Mesothelial cell of epicardium (in vitro differentiated cells): ENCODE measurements around the gene FLNB. TPM values are rescaled to one million over a fixed set of nuclear protein-coding genes. Genes with fewer than 3 reads are reported as not detected.
A peak's percentile ranks its signal among the peaks of the same experiment; 100 is the strongest.

Experiments used
- DNase-seq, 2 experiments: peaks; one replicate each; pipeline ENCODE4 v3.0.0; 2021; ENCODE audit warnings: low spot score in 2 of 2; ENCODE audit not compliant: unreplicated experiment in 2 of 2
- H3K27ac Mint-ChIP-seq: 2 replicates; pipeline ENCODE4 v1.8.0; 2021; ENCODE audit warnings: mixed read lengths
- H3K27me3 Mint-ChIP-seq: 2 replicates; pipeline ENCODE4 v1.8.0; 2021; ENCODE audit warnings: low read depth, mixed read lengths
- H3K36me3 Mint-ChIP-seq: 2 replicates; pipeline ENCODE4 v1.8.0; 2021; ENCODE audit warnings: mixed read lengths
- H3K4me1 Mint-ChIP-seq: 2 replicates; pipeline ENCODE4 v1.8.0; 2021; ENCODE audit warnings: mixed read lengths
- H3K4me3 Mint-ChIP-seq: 2 replicates; pipeline ENCODE4 v1.8.0; 2021; ENCODE audit warnings: mild to moderate bottlenecking, moderate library complexity, mixed read lengths
- H3K9me3 Mint-ChIP-seq: 2 replicates; pipeline ENCODE4 v1.8.0; 2021; ENCODE audit warnings: mixed read lengths
- total RNA-seq: library from RNA; stranded (reverse); gene quantifications from 3 replicates; pipeline ENCODE4 v1.2.1, GENCODE V29; 2021
- TF ChIP-seq, protein P1 (sequence below): fragments of 200-600 bp; sonication (generic); IDR thresholded peaks from one replicate; pipeline ENCODE4 v1.5.0; 2021; ENCODE audit warnings: antibody characterized with exemption; ENCODE audit not compliant: unreplicated experiment

FLNB gene
- total RNA-seq, 1 donor from 2014 or later = 190 TPM

DNA sequence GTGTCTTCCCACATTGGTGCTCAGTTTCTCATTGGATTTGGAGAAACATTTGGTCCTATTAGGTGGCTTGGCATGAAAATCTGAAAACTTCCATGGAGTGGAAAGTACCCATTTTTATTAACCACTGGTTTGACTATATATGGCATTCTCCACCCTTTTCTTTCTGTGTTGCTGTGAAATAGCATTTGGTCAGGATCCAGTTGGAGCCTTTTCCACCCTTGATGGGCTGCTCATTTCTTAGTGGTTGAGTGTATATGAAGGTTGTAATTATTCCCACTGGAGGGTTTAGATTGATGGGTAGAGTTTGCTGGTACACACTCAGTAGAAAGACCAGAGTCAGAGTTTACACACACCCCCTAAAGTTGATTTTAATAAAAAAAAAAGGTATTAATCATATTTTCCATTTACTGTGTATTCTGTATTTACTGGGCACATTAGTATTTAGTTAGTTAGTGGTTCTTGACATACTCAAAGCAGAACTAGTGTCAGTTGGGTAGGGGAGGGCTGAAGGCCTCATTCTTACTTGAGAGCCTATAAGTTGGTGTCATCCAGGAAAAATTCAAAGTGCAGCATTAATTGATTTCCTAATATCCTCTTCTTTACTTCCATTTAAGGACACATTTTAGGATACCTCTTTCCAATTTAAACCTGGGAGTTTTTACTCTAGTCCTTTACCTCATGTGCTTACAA, 69.5 kb downstream of the FLNB start:
- DNase-seq = no peak
- peaks cover 29% of the 10 kb centered on the region for H3K36me3 Mint-ChIP-seq
- H3K27me3 Mint-ChIP-seq = no peaks in the 10 kb centered on the region
- H3K9me3 Mint-ChIP-seq = no peaks in the 10 kb centered on the region
- TF ChIP-seq, protein P1, sequence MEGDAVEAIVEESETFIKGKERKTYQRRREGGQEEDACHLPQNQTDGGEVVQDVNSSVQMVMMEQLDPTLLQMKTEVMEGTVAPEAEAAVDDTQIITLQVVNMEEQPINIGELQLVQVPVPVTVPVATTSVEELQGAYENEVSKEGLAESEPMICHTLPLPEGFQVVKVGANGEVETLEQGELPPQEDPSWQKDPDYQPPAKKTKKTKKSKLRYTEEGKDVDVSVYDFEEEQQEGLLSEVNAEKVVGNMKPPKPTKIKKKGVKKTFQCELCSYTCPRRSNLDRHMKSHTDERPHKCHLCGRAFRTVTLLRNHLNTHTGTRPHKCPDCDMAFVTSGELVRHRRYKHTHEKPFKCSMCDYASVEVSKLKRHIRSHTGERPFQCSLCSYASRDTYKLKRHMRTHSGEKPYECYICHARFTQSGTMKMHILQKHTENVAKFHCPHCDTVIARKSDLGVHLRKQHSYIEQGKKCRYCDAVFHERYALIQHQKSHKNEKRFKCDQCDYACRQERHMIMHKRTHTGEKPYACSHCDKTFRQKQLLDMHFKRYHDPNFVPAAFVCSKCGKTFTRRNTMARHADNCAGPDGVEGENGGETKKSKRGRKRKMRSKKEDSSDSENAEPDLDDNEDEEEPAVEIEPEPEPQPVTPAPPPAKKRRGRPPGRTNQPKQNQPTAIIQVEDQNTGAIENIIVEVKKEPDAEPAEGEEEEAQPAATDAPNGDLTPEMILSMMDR = no peak
- H3K27ac Mint-ChIP-seq = no peak overlapping the region
- peaks cover 26% of the 10 kb centered on the region for H3K4me1 Mint-ChIP-seq
- H3K4me3 Mint-ChIP-seq = no peak overlapping the region

DNA sequence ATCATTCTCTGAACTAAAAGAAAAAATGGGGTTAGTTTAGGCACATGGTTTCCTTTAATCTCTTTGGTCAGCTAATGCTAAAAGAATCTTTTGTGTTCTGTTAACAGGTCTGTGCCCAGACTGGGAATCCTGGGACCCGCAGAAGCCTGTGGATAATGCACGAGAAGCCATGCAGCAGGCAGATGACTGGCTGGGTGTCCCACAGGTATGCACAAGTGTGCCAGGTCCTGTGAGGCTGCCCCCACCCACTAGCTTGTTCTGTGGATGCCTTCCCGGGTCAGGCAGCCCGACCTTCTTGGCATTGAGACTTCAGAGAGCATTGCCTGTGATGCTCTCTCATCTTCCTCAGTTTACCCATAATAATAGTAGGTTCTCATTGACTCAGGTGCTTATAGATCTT, 70.4 kb downstream of the FLNB start:
- no peak for DNase-seq
- no peaks in the 10 kb centered on the region for H3K9me3 Mint-ChIP-seq
- H3K27ac Mint-ChIP-seq = no peak overlapping the region
- H3K4me1 Mint-ChIP-seq = peaks cover 18% of the 10 kb centered on the region
- peaks cover 32% of the 10 kb centered on the region for H3K36me3 Mint-ChIP-seq
- H3K27me3 Mint-ChIP-seq = no peaks in the 10 kb centered on the region
- H3K4me3 Mint-ChIP-seq = no peak overlapping the region
- TF ChIP-seq, protein P1 = no peak

DNA sequence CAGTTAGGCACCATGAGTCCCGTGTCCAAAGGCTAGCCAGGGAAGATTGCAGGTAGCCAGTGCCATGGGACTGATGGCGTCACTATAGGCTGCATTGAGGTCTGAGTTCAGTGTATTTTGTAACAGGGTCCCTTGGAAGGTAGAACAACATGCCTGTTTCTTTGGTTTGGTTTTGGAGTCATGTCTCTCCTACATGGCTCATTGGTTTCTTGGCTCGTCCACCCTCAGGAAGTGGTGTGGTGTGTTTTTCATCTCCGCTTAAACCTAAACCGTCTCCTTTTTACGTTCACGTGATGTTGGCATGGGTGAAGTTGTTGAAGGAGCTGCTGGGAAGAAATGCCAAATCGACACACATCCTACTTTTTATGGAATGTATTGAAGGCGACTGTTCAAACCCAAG, 71.6 kb downstream of the FLNB start:
- Mint-ChIP-seq H3K27me3 (no peaks in the 10 kb centered on the region), H3K9me3 (no peaks in the 10 kb centered on the region), H3K4me3 (no peak overlapping the region), H3K27ac (no peak overlapping the region), H3K36me3 (peaks cover 35% of the 10 kb centered on the region), H3K4me1 (peaks cover 10% of the 10 kb centered on the region)
- TF ChIP-seq, protein P1 = no peak
- DNase-seq = no peak

DNA sequence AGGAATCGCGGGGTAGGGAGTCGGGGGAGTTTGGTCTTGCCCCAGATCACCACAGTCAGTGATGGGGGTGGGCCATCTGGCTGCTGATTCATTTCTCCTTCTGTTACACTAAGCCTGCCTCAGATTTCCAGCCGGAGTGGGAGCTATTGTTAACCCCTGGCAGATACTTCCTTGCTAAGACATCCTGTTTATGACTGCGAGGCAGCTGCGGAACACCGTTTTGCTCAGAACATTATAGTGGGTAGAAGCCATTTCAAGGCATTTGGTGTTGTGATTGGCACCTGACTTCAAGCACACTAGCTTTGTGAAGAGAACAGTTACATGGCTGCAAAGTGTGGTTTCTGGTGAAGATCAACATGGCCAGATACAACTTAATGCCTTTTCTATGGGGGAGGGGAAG, 73.8 kb downstream of the FLNB start:
- Mint-ChIP-seq H3K36me3 (peaks cover 40% of the 10 kb centered on the region), H3K4me1 (peaks cover 8% of the 10 kb centered on the region), H3K9me3 (no peaks in the 10 kb centered on the region), H3K27ac (peak overlapping the region; percentile 75), H3K27me3 (no peaks in the 10 kb centered on the region), H3K4me3 (no peak overlapping the region)
- no peak for DNase-seq
- TF ChIP-seq, protein P1 = no peak

DNA sequence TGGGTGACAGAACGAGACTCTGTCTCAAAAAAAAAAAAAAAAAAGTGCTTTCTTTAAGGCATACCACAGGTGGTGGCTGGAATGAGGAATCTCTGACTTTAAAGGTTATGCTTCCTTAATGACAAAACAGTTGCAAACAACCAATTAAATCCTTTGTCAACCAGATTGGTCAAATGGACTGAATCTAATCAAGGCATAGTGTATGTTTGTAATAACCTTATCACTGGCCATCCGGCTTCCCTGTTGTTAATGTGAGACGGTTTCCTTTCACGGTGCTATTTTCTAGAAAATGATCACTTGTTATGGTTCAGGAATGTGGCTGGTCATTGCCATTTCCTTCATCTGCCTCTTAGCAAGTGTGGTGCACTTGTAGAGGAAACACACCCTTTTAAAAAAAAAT, 75.9 kb downstream of the FLNB start:
- Mint-ChIP-seq H3K27me3 (no peaks in the 10 kb centered on the region), H3K4me1 (peaks cover 8% of the 10 kb centered on the region), H3K4me3 (no peak overlapping the region), H3K27ac (no peak overlapping the region), H3K9me3 (no peaks in the 10 kb centered on the region), H3K36me3 (peaks cover 39% of the 10 kb centered on the region)
- TF ChIP-seq, protein P1 = no peak
- DNase-seq = no peak
